Measurements from ENCODE around the gene FTH1.

Gene FTH1

GRCh38 chr11:61980783-61981541 is 13.5 kb upstream of the FTH1 start:
- no peak overlapping the region for H3K4me3 ChIP-seq (ENCODE audit: low read length)
- no peak for DNase-seq (ENCODE audit: low read depth, low spot score)

DNA sequence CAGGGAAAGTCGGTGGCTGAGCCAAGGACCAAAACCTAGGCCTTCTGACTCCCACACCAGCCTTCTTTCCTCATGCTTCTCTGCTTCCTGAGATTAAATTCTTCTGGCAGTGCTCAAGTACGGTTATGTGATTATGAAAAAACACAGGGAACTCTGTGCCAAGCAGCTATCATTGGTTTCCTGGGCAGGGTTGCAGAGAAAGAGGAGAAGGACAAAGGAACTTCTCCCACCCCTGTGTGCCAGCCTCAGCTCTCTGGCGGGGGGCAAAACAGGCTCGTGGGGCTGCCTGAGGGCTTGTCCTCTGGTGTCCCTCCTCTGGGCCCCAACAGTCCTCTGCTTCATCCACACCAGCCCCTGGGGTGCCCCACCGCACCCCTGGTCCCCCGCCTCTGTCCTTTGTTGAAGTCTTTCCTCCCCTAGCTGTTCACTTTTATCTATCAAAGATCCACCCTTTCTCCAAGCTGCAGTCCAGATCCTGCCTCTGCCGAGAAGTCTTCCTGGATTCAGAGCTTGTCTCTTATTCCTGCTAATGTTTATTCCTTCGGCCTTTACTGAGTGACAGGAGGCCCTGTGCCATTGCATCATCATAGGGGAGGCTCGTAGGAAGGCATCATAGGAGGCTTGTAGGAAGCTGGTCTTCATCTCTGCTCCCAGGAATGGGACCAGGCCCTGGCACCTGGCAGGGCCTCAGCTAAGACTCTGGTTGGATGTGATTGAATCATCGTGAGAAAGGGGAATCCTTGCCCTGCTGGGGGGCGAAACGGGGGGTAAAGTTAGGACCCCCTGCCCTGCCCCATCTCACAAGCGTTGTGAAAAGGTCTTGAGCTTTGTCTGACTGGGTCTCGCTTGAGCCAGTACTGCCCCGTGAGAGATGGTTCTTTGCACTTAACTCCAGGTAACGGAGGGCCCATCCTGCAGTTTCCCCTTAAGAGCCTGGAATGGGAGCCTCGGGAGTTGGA is 11.5 kb upstream of the FTH1 start:
- H3K4me3 ChIP-seq (ENCODE audit: low read length): no peak overlapping the region
- DNase-seq (ENCODE audit: low read depth, low spot score): no peak

- no peak overlapping the region for H3K4me3 ChIP-seq (ENCODE audit: low read length)
- no peak for DNase-seq (ENCODE audit: low read depth, low spot score)
Observed at GRCh38 chr11:61976813-61977475, 9.5 kb upstream of the FTH1 start.

DNA sequence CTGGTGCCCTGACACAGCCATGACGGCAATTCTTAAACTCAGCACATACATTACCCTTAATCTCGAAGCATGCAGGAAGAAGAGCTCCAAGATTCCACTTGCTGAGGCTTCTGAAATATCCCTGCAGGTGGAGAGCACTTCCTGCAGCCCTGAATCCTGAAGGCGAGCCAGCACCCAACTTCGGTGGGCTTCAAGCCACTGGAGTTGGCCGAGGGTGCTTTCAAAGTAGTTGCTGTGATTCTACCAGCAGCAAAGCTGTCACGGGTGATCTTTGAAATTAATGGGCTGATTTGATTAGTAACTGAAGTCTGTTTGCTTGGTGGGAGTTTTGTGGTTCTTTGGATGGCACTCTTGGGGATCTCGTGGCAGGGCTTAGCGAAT is 9.0 kb upstream of the FTH1 start:
- no peak for DNase-seq (ENCODE audit: low read depth, low spot score)
- no peak overlapping the region for H3K4me3 ChIP-seq (ENCODE audit: low read length)

- H3K4me3 ChIP-seq (ENCODE audit: low read length): no peak overlapping the region
- no peak for DNase-seq (ENCODE audit: low read depth, low spot score)
Observed at GRCh38 chr11:61975638-61976419, 8.4 kb upstream of the FTH1 start.

GRCh38 chr11:61974766-61975631 is 7.6 kb upstream of the FTH1 start:
- no peak for DNase-seq (ENCODE audit: low read depth, low spot score)
- H3K4me3 ChIP-seq (ENCODE audit: low read length): no peak overlapping the region

- DNase-seq (ENCODE audit: low read depth, low spot score): no peak
- H3K4me3 ChIP-seq (ENCODE audit: low read length): no peak overlapping the region
Observed at GRCh38 chr11:61973476-61974162, 6.2 kb upstream of the FTH1 start.

- H3K4me3 ChIP-seq (ENCODE audit: low read length): no peak overlapping the region
- no peak for DNase-seq (ENCODE audit: low read depth, low spot score)
Observed at GRCh38 chr11:61972672-61973475, 5.4 kb upstream of the FTH1 start.

DNA sequence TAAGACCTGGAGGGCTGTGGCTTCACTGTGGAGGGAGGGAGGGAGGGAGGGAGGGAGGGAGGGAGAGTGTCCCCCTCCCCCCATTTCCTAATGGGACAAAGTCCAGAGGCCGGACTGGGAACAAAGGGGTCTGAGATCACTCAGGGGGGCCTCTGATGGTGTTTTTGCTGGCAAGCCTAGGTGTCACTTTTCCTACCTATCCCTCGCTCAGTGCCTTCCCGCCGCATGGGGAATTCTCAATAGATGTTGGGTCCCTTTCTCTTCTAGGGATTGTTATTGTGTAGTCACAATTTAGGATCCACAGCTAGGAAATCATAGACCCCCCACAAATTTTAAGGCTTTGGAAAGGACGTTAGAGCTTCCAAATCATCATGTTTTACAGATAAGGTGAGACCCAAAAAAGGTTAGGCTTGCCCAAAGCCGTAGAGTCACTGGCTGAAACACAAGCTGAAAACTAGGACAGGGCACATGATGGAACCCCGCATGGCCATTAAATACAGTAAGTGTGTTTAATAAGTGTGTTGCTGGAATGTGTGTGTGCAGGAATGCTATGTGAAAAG is 4.8 kb upstream of the FTH1 start:
- H3K4me3 ChIP-seq (ENCODE audit: low read length): no peak overlapping the region

GRCh38 chr11:61971248-61972111 is 4.0 kb upstream of the FTH1 start:
- peak; percentile 94 for DNase-seq (ENCODE audit: low read depth, low spot score)
- H3K4me3 ChIP-seq (ENCODE audit: low read length): no peak overlapping the region

More for the DNA sequence above, 4.8 kb upstream of the FTH1 start:
- DNase-seq (ENCODE audit: low read depth, low spot score): no peak

DNA sequence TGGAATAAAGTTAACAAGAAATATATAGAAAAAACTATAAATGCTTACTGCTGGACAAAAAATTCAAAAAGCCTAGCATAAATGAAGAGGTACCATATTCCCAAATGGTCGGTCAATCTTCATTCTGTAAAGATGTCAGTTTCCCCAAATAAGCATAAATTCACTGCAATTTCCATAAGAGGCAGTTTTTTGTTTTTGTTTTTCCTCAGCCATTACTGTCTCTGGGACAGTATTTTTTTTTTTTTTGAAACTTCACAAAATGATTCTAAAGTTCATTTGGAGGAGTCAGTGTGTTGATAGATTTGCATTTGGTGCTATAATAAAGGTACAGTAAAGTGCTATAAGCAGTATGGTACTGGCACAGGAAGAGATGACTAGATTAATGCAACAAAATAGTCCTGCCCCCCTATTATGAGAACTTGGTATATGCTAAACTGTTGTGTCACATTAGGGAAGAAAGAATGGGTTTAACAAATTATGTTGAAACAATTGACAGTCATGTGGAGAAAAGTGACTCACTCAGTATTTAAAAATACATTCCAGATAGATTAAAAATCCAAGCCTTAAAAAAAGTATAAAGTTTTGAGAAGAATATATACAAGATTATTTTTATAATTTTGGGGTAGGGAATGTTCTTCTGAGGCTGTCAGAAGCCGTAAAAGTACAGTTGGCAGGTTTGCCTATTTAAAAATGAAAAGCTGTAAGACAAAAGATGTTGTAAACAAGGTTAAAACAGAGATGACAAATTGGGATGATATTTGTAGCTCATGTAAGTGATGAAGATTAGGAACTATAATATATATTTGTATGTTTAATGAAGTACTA is 2.6 kb upstream of the FTH1 start:
- DNase-seq (ENCODE audit: low read depth, low spot score): peak; percentile 46
- no peak overlapping the region for H3K4me3 ChIP-seq (ENCODE audit: low read length)

GRCh38 chr11:61969391-61969758 is 1.9 kb upstream of the FTH1 start:
- DNase-seq (ENCODE audit: low read depth, low spot score): no peak
- no peak overlapping the region for H3K4me3 ChIP-seq (ENCODE audit: low read length)

GRCh38 chr11:61968758-61969390 is 1.4 kb upstream of the FTH1 start:
- DNase-seq (ENCODE audit: low read depth, low spot score): no peak
- H3K4me3 ChIP-seq (ENCODE audit: low read length): peak overlapping the region; percentile 99

DNA sequence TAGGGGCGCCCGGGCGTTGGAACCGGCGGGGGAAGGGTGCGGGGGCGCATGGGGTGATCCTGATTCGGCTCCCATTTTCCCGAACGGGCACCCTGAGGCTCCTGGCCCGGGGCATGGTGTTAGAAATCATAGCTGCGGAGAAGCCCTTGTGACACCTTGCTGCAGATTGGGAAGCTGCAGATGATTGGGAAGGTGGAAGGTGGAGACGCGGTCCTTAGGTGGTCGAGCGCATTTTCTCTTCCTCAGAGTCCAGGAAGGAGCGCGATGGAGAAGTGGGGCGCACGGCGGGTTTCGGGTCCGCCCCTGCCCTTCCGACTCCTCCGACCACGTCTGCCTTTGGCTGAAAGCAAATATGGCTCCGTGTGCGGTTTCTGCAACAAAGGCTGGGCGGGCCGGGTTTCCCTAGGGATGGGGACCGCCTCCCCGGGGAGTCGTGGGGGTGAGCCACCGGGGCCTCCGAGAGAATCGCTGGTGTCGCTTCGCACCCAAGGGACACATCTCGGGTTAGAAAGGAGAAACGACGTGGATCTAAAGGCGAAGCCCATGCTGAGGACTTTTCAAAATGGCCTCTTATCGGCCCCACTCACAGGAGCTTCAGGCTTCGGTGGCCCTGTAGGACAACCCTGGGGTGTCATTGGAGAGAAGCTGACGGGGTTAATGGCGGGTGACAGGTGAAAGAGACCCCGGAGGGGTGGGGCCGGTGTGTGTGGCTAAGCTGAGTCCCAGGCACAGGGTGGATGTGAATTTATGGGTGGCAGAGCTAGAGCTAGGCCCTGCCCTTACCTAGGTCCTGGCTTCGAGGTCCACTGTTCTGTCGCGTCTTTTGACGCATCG is 707 bp upstream of the FTH1 start:
- DNase-seq (ENCODE audit: low read depth, low spot score): peak; percentile 43
- H3K4me3 ChIP-seq (ENCODE audit: low read length): peak overlapping the region; percentile 99

Measured in Jurkat, Clone E6-1 (cell line).